ENCODE results near the gene HEMK1. TPM values are rescaled to one million over a fixed set of nuclear protein-coding genes. Genes with fewer than 3 reads are reported as not detected.
A peak's percentile ranks its signal among the peaks of the same experiment; 100 is the strongest.

Gene HEMK1
- total RNA-seq, 1 donor from 2014 or later, result 6.6 TPM

DNA sequence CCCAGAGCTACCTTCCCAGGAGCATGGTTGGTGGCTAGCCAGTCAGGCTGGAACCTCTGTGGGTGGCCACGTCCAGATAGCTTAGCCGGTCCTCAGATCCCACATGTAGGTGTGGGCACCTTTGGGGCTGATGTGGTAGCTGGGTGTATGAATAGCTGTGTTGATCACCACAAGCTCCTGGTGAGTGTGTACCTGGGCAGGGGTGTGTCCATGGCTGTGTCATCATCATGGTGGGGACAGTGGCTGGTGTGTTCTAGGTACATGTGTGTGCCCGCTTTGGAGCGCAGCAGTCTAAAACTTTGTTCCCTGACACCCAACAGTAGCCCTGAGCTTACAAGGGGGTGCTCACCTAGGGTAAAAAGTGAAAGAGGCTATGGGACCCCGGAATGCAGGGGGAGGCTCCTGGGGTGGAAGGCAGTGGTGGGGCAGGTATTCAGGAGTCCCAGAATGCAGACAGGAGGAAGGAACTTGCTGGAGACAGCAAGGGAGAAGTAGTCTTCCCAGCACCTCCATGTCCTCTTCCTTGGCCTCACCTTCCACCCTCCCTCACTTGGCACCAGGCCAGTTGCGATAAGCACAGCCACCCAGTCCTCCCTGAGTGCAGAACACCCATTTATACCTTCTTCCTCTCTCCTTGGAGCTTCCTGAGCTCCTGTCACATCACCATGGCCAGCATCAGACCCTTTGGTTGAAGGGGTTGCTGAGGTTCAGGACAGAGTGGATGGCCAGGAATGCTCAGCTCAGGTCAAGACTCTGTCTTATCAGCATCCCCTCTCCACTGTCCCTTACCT, 41.1 kb downstream of the HEMK1 start:
- peak overlapping the region; percentile 81 for H3K4me3 ChIP-seq (ENCODE audit: low read depth, low read length)
- H3K36me3 ChIP-seq (ENCODE audit: control insufficient read depth, insufficient read depth, low read length), result peaks cover 9% of the 10 kb centered on the region
- FAIRE-seq, result peak; percentile 50
- H3K27me3 ChIP-seq (ENCODE audit: control insufficient read depth, insufficient read depth, low read length), result no peaks in the 10 kb centered on the region
- TF ChIP-seq, protein P1, sequence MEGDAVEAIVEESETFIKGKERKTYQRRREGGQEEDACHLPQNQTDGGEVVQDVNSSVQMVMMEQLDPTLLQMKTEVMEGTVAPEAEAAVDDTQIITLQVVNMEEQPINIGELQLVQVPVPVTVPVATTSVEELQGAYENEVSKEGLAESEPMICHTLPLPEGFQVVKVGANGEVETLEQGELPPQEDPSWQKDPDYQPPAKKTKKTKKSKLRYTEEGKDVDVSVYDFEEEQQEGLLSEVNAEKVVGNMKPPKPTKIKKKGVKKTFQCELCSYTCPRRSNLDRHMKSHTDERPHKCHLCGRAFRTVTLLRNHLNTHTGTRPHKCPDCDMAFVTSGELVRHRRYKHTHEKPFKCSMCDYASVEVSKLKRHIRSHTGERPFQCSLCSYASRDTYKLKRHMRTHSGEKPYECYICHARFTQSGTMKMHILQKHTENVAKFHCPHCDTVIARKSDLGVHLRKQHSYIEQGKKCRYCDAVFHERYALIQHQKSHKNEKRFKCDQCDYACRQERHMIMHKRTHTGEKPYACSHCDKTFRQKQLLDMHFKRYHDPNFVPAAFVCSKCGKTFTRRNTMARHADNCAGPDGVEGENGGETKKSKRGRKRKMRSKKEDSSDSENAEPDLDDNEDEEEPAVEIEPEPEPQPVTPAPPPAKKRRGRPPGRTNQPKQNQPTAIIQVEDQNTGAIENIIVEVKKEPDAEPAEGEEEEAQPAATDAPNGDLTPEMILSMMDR (IDR thresholded peaks at IDR 0.05; ENCODE audit: insufficient read depth, low read length, severe bottlenecking), result no peak
- no peak for DNase-seq (ENCODE audit: low read depth)

GRCh38 chr3:50610992-50611463, 41.7 kb downstream of the HEMK1 start:
- no peak for DNase-seq (ENCODE audit: low read depth)
- no peaks in the 10 kb centered on the region for H3K27me3 ChIP-seq (ENCODE audit: control insufficient read depth, insufficient read depth, low read length)
- TF ChIP-seq, protein P1 (IDR thresholded peaks at IDR 0.05; ENCODE audit: insufficient read depth, low read length, severe bottlenecking), result no peak
- peak overlapping the region; percentile 81 for H3K4me3 ChIP-seq (ENCODE audit: low read depth, low read length)
- H3K36me3 ChIP-seq (ENCODE audit: control insufficient read depth, insufficient read depth, low read length), result peaks cover 9% of the 10 kb centered on the region
- no peak for FAIRE-seq

GRCh38 chr3:50611464-50612233, 42.3 kb downstream of the HEMK1 start, which contains the start of gene CISH:
Gene CISH, minus strand, starts transcription at chr3:50611774. Its CDS starts 124 bp downstream, at chr3:50611650.
- Histone ChIP-seq H3K27me3 (ENCODE audit: control insufficient read depth, insufficient read depth, low read length) (no peaks in the 10 kb centered on the region), H3K4me3 (ENCODE audit: low read depth, low read length) (peak within 1 kb of the TSS; percentile 81), H3K36me3 (ENCODE audit: control insufficient read depth, insufficient read depth, low read length) (peaks cover 9% of the 10 kb centered on the region)
- DNase-seq (ENCODE audit: low read depth) (peak; percentile 88), FAIRE-seq (no peak)
- TF ChIP-seq, protein P1 (IDR thresholded peaks at IDR 0.05; ENCODE audit: insufficient read depth, low read length, severe bottlenecking), result peak; percentile 46

GRCh38 chr3:50612234-50612882, 43.0 kb downstream of the HEMK1 start:
- peak overlapping the region; percentile 81 for H3K4me3 ChIP-seq (ENCODE audit: low read depth, low read length)
- no peak for FAIRE-seq

More at GRCh38 chr3:50612234-50612882, 43.0 kb downstream of the HEMK1 start:
- Histone ChIP-seq H3K36me3 (ENCODE audit: control insufficient read depth, insufficient read depth, low read length) (peaks cover 4% of the 10 kb centered on the region), H3K27me3 (ENCODE audit: control insufficient read depth, insufficient read depth, low read length) (no peaks in the 10 kb centered on the region)
- DNase-seq (ENCODE audit: low read depth), result no peak
- TF ChIP-seq, protein P1 (IDR thresholded peaks at IDR 0.05; ENCODE audit: insufficient read depth, low read length, severe bottlenecking), result no peak
